Smooth muscle cell of the brain vasculature (primary cell): ENCODE data around the gene MFSD12.
"Not testable (repeated sequence)": the region's sequence is repeated elsewhere in the genome, so short reads cannot be mapped to it uniquely, and the experiment has no call there.

ENCODE experiments used
- DNase-seq: peaks from one replicate; pipeline ENCODE4 v3.0.0-alpha.2; 2012; ENCODE audit warnings: low read depth, low spot score

The MFSD12 gene

GRCh38 chr19:3585301-3586126, 28.1 kb upstream of the MFSD12 start, which contains the start of gene GIPC3:
TSS of gene GIPC3 (plus strand) at chr19:3585478. CDS start at chr19:3585598, 120 bp downstream.
- DNase-seq: no peak

GRCh38 chr19:3584036-3584802, 26.8 kb upstream of the MFSD12 start:
- not testable (repeated sequence) for DNase-seq

DNA sequence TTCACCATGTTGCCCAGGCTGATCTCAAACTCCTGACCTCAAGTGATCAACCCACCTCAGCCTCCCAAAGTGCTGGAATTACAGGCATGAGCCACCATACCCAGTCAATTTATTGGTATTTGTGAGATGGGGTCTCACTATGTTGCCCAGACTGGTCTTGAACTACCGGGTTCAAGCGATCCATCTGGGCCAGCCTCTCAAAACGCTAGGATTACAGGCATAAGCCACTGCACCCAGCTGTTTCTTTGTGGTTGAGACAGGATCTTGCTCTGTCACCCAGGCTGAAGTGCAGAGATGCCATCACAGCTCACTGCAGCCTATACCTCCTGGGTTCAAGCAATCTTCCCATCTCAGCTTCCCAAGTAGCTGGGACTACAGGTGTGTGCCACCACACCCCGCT, 24.4 kb upstream of the MFSD12 start:
- DNase-seq: not testable (repeated sequence)

DNA sequence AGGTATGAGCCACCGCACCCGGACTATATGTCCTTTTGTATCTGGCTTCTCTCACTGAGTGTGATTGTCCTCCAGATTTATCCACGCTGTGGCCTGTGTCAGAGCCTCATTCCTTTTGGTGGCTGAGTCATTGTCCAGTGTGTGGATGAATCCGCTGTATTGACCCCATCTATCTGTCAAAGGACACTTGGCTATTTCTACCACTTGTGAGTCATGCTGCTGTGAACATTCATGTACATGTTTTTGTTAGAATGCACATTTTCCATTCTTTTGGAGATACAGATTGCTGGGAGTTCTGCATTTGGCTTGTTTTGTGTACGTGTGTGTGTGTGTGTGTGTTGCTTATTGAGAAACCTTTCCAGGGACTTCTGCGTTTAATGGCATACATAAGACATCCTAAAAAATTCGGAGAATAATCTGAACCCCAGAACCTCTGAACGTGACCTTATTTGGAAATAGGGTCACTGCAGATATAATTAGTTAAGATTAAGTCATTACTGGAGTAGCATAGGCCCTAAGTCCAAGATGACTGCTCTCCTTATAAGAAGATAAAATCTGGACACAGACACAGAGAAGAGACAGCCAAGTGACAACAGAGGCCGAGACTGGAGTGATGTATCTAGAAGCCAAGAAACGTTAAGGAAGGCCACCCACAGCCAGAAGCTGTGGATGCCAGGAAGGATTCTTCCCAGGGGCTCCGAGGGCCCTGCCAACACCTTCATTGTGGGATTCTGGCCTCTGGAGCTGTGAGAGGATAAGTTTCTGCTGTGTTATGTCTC, 23.0 kb upstream of the MFSD12 start:
- peak; percentile 44 for DNase-seq

DNA sequence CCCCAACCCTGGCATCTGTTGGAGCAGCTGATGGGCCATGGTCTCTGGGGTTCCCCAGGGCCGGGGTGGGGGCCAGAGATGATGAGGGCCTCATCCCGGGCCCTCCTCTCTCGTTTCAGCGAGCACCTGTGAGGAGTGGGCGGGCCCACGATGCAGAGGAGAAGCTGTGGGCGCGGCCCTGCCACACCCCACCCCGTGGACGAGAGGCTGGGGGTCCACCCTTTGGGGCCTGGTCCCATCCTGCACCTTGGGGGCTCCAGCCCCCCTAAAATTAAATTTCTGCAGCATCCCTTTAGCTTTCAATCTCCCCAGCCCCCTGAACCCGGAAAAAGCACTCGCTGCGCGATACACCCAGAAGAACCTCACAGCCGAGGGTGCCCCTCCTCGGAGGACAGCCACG, 21.0 kb upstream of the MFSD12 start:
- DNase-seq: no peak

GRCh38 chr19:3577723-3578344, 20.4 kb upstream of the MFSD12 start:
- DNase-seq: no peak

- DNase-seq: no peak
Measured at GRCh38 chr19:3576696-3577443, 19.5 kb upstream of the MFSD12 start.

- DNase-seq: no peak
Measured at GRCh38 chr19:3575949-3576673, 18.7 kb upstream of the MFSD12 start.

DNA sequence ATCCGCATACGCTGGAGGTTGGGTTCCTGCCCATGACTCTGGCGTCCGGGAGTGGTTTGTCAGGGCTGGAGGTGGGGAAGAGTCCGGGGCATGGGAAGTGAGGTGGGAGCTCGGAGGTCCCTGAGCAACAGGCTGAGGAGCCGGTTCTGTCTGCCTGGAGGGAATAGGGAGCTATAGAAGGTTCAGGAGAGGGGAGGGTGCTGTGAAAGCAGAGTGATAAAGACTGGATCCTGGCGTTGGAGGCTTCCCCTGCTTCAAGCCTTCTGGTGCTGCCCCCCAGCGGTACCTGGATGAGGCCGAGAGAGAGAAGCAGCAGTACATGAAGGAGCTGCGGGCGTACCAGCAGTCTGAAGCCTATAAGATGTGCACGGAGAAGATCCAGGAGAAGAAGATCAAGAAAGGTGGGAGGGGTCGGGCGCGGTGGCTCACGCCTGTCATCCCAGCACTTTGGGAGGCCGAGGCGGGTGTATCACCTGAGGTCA, 17.9 kb upstream of the MFSD12 start:
- DNase-seq: no peak

DNA sequence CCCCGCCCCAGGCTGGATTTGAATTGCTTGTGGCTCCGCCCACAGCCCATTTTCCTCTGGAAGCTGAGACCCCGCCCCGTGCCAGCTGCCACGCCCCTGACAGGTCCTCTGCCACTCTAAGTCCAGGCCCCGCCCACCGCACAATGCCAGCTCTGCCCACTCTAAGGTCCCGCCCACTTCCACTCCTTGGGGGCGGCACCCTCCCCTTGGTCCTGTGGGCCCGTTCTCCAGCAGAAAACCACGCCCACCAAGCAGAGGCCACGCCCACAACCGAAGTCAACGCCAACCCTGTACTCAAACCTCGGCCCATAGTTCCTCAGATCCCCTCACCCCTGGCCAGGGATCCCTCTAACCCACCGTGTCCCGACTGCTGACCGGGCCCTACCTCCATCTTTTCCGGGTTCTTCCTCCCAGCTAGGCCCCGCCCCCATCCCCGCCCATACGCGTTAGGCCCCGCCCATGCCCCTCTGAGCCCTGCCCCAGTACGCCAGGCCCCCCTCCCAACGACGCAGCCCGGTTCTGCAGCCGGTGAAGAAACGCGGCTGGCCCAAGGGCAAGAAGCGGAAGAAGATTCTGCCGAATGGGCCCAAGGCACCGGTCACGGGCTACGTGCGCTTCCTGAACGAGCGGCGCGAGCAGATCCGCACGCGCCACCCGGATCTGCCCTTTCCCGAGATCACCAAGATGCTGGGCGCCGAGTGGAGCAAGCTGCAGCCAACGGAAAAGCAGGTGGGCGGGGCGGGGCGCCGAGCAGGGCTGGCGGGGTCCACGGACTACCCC, 16.7 kb upstream of the MFSD12 start:
- DNase-seq: peak; percentile 90

DNA sequence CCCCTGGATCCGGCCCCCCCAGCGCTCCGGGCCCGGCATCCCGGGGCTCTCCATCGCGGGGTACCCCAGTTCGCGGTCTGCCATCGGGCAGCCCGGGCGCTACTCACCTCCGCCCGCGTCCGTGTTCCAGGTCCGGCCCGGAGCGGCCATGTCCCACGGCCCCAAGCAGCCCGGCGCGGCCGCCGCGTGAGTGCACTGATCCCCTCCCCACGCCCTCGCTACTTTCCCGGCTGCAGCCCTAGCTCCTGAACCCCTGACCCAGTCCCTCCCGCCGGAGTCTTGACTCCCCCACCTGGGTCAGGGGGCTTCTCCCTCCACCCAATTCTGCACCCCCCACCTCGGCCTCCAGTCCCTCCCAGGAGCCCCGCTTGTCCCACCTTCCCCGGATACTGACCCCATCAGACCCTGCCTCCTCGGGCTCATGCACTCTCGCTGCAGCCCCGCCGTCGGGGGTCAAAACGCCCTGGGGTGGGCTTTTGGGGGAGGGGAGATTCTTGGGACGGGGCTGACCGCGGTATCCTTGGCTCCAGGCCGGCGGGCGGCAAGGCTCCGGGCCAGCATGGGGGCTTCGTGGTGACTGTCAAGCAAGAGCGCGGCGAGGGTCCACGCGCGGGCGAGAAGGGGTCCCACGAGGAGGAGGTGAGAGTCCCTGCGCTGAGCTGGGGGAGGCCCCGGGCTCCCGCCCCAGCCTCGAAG, 15.9 kb upstream of the MFSD12 start:
- DNase-seq: no peak

DNA sequence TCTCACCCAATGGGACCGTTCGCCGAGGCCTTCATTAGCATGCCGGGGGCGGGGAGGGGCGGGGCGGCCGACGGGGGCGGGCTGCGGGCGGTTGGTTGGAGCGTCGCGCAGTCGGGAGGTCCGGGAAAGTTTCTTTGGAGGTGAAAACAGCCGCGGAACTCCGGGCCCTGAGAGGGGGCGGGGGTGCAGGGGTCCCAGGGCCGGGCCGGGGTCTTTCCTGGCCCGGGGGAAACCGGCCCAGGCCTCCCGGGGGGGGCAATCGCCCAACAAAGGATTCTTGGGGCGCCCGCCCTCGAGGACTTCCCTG, 15.4 kb upstream of the MFSD12 start, which contains the start of gene HMG20B:
TSS of gene HMG20B (plus strand) at position 90 of the 307 bp plus-strand sequence. CDS start 366 bp downstream, outside the sequence.
- no peak for DNase-seq

GRCh38 chr19:3572132-3572854, 14.9 kb upstream of the MFSD12 start:
- peak; percentile 100 for DNase-seq

- DNase-seq: no peak
Measured at GRCh38 chr19:3570606-3571011, 13.2 kb upstream of the MFSD12 start.

DNA sequence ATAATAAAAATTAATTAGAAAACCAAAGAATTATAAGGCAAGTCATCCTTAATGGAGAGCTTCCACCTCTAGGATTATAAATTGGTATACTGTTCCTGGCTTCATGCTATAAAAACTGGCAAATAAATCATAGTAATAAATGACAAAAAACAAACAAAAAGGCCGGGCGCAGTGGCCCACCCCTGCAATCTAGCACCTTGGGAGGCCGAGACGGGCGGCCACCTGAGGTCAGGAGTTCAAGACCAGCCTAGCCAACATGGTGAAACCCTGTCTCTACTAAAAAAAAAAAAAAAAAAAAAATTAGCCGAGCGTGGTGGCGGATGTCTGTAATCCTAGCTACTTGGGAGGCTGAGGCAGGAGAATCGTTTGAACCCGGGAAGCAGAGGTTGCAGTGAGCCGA, 12.7 kb upstream of the MFSD12 start:
- not testable (repeated sequence) for DNase-seq

- no peak for DNase-seq
Measured at GRCh38 chr19:3565139-3565538, 7.8 kb upstream of the MFSD12 start.

DNA sequence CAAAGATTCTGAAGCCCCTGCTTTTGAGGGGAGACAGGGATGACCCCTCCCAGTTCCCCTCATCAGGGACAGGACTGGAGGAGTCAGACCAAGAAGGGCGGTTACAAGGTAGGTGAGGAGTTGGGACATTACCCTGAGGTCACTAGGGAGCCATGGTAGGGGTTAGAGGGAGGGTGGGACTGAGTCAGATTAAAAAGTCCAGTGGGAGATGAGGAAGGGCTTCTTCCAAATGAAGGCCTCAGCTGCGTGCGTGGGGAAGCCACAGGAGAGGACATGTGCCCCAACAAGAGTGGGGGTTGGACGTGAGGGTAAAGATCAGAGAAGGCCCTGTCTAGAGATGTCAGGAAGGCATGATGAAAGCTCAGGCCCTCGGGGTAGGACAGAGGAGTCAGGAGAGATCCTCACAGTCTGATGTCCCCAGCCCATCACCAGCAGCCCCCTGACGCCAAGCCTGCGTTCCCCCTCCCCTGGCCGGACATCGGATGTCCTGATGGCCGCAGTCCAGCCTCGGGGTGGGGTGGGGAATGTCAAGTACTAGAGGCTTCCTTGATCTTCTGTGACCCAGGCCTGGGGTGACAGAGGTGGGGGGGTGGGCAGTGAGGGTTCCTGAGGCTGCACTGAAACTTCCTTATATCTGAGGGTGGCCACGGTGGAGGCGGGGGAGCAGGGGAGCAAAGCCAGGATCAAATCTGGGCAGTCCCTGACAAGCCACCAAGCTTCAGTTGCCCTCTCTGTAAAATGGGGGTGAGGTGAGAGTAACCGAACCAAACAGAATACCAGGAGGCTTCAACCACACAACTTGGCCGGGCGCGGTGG, 6.5 kb upstream of the MFSD12 start:
- DNase-seq: no peak
